WTC11 (cell line): ENCODE results near the gene KCNIP4. TPM values are rescaled to one million over a fixed set of nuclear protein-coding genes. Genes with fewer than 3 reads are reported as not detected.

ENCODE experiments used
- ATAC-seq: fragments of 200-7000 bp; cut with Tn5 transposase; 2 replicates; pipeline ENCODE4 v1.10.0; 2021; ENCODE audit warnings: mild to moderate bottlenecking, moderate library complexity
- CTCF ChIA-PET: fragments of 300-600 bp; sonication (Branson Sonifier 250); formaldehyde crosslinking; loops from one replicate; lab custom pipeline; 2021; ENCODE audit warnings: antibody characterized with exemption; lab: Charles Lee
- POLR2A ChIA-PET: fragments of 350-600 bp; sonication (Branson Sonifier 250); formaldehyde crosslinking; loops from one replicate; lab custom pipeline; 2021; ENCODE audit warnings: antibody characterized with exemption; lab: Charles Lee
- DNase-seq: peaks from one replicate; pipeline ENCODE4 v3.0.0; 2021; ENCODE audit warnings: low spot score
- H3K27ac Mint-ChIP-seq: 2 replicates; pipeline ENCODE4 v1.8.0; 2021; ENCODE audit warnings: mixed read lengths
- H3K27me3 Mint-ChIP-seq: 2 replicates; pipeline ENCODE4 v1.8.0; 2021; ENCODE audit warnings: low read depth, mild to moderate bottlenecking, moderate library complexity, mixed read lengths
- H3K36me3 Mint-ChIP-seq: 2 replicates; pipeline ENCODE4 v1.8.0; 2021; ENCODE audit warnings: mixed read lengths
- H3K4me1 Mint-ChIP-seq: 2 replicates; pipeline ENCODE4 v1.8.0; 2022; ENCODE audit warnings: mixed read lengths
- H3K4me3 Mint-ChIP-seq: 2 replicates; pipeline ENCODE4 v1.8.0; 2021; ENCODE audit warnings: mild to moderate bottlenecking, moderate library complexity, mixed read lengths
- H3K9me3 Mint-ChIP-seq: 2 replicates; pipeline ENCODE4 v1.8.0; 2021; ENCODE audit warnings: mixed read lengths
- ATF1 ChIP-seq: sonication (generic); formaldehyde crosslinking; IDR thresholded peaks from 2 replicates; pipeline ENCODE4 v1.8.1; 2023; ENCODE audit warnings: mild to moderate bottlenecking, moderate library complexity, missing genetic modification reagents
- CBFB ChIP-seq: sonication (generic); formaldehyde crosslinking; IDR thresholded peaks from 2 replicates; pipeline ENCODE4 v1.8.1; 2022; ENCODE audit warnings: mild to moderate bottlenecking, low read depth, missing genetic modification reagents
- CREB1 ChIP-seq: sonication (generic); formaldehyde crosslinking; IDR thresholded peaks from 2 replicates; pipeline ENCODE4 v1.8.0; 2023; ENCODE audit warnings: mild to moderate bottlenecking, missing genetic modification reagents
- CREM ChIP-seq: sonication (generic); formaldehyde crosslinking; IDR thresholded peaks from 2 replicates; pipeline ENCODE4 v1.8.1; 2022; ENCODE audit warnings: mild to moderate bottlenecking, missing genetic modification reagents, moderate library complexity
- EMX1 ChIP-seq: fragments of 250-450 bp; sonication (Bioruptor Pico); IDR thresholded peaks from 2 replicates; pipeline ENCODE4 v1.8.0; 2021; ENCODE audit warnings: mild to moderate bottlenecking
- IRF2 ChIP-seq: sonication (generic); formaldehyde crosslinking; IDR thresholded peaks from 2 replicates; pipeline ENCODE4 v1.8.0; 2022; ENCODE audit warnings: low read depth, missing genetic modification reagents, borderline replicate concordance
- NFATC4 ChIP-seq: fragments of 250-450 bp; sonication (Bioruptor Pico); IDR thresholded peaks from 2 replicates; pipeline ENCODE4 v1.9.0; 2021; ENCODE audit warnings: mild to moderate bottlenecking
- NR3C1 ChIP-seq: sonication (generic); formaldehyde crosslinking; conservative IDR thresholded peaks from 2 replicates; pipeline ENCODE4 v1.8.1; 2023; ENCODE audit warnings: low read depth, mild to moderate bottlenecking, missing genetic modification reagents
- OVOL2 ChIP-seq: fragments of 250-450 bp; sonication (Bioruptor Pico); IDR thresholded peaks from 2 replicates; pipeline ENCODE4 v1.9.0; 2021; ENCODE audit warnings: mild to moderate bottlenecking, borderline replicate concordance
- SMAD4 ChIP-seq: sonication (generic); formaldehyde crosslinking; IDR thresholded peaks from 2 replicates; pipeline ENCODE4 v1.8.0; 2022; ENCODE audit warnings: mild to moderate bottlenecking, missing genetic modification reagents
- TEAD1 ChIP-seq: sonication (generic); formaldehyde crosslinking; IDR thresholded peaks from 2 replicates; pipeline ENCODE4 v1.8.0; 2022; ENCODE audit warnings: mild to moderate bottlenecking, missing genetic modification reagents
- TP53 ChIP-seq: sonication (generic); formaldehyde crosslinking; IDR thresholded peaks from 2 replicates; pipeline ENCODE4 v1.8.1; 2023; ENCODE audit warnings: mild to moderate bottlenecking, missing genetic modification reagents
- USF1 ChIP-seq: sonication (generic); formaldehyde crosslinking; IDR thresholded peaks from 2 replicates; pipeline ENCODE4 v1.8.0; 2022; ENCODE audit warnings: mild to moderate bottlenecking, missing genetic modification reagents
- ZNF121 ChIP-seq: sonication (generic); formaldehyde crosslinking; IDR thresholded peaks from 2 replicates; pipeline ENCODE4 v1.8.0; 2023; ENCODE audit warnings: missing genetic modification reagents
- ZNF317 ChIP-seq: sonication (generic); formaldehyde crosslinking; IDR thresholded peaks from 2 replicates; pipeline ENCODE4 v1.8.1; 2023; ENCODE audit warnings: low read depth, mild to moderate bottlenecking, moderate library complexity, missing genetic modification reagents, borderline replicate concordance
- ZNF396 ChIP-seq: fragments of 250-450 bp; sonication (Bioruptor Pico); IDR thresholded peaks from 2 replicates; pipeline ENCODE4 v1.8.0; 2021; ENCODE audit warnings: mild to moderate bottlenecking, moderate library complexity, borderline replicate concordance
- ZNF425 ChIP-seq: fragments of 250-450 bp; sonication (Bioruptor Pico); conservative IDR thresholded peaks from 2 replicates; pipeline ENCODE4 v1.9.0; 2021; ENCODE audit warnings: mild to moderate bottlenecking
- total RNA-seq: library from RNA; stranded (reverse); gene quantifications from 3 replicates; pipeline ENCODE4 v1.2.3, GENCODE V29; 2021
- TF ChIP-seq, protein P1 (sequence below): sonication (generic); formaldehyde crosslinking; IDR thresholded peaks from 2 replicates; pipeline ENCODE4 v1.8.1; 2022; ENCODE audit warnings: missing genetic modification reagents, borderline replicate concordance
- TF ChIP-seq, protein P2 (sequence below): fragments of 250-450 bp; sonication (Bioruptor Pico); IDR thresholded peaks from 2 replicates; pipeline ENCODE4 v2.1.2; 2022; ENCODE audit warnings: mild to moderate bottlenecking, moderate library complexity
- TF ChIP-seq, protein P3 (sequence below): fragments of 250-450 bp; sonication (Bioruptor Pico); IDR thresholded peaks from 2 replicates; pipeline ENCODE4 v1.8.0; 2021; ENCODE audit warnings: mild to moderate bottlenecking

KCNIP4 gene
- total RNA-seq, 1 experiment from 2014 or later: not detected

- Mint-ChIP-seq H3K36me3 (no peaks in the 10 kb centered on the region), H3K4me1 (0 out of 2 replicates have a peak, but pooled peaks cover 5% of the 10 kb centered on the region), H3K27me3 (no peaks in the 10 kb centered on the region), H3K27ac (no peak overlapping the region), H3K4me3 (no peak overlapping the region), H3K9me3 (peaks cover 1% of the 10 kb centered on the region)
- no peak for TF ChIP-seq ZNF121
- TF ChIP-seq CREB1 (CRISPR knock-in tag): no peak
- no peak for TF ChIP-seq CBFB
- TF ChIP-seq TEAD1 (CRISPR knock-in tag): no peak
- no peak for TF ChIP-seq SMAD4 (CRISPR knock-in tag)
- TF ChIP-seq, protein P1, sequence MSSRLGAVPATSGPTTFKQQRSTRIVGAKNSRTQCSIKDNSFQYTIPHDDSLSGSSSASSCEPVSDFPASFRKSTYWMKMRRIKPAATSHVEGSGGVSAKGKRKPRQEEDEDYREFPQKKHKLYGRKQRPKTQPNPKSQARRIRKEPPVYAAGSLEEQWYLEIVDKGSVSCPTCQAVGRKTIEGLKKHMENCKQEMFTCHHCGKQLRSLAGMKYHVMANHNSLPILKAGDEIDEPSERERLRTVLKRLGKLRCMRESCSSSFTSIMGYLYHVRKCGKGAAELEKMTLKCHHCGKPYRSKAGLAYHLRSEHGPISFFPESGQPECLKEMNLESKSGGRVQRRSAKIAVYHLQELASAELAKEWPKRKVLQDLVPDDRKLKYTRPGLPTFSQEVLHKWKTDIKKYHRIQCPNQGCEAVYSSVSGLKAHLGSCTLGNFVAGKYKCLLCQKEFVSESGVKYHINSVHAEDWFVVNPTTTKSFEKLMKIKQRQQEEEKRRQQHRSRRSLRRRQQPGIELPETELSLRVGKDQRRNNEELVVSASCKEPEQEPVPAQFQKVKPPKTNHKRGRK: no peak
- no peak for TF ChIP-seq NFATC4 (CRISPR knock-in tag)
- no peak for TF ChIP-seq IRF2 (CRISPR knock-in tag)
- ATAC-seq (peak; percentile 98), DNase-seq (peak; percentile 68)
- ChIA-PET POLR2A (no interaction called here), CTCF (no interaction called here)
Observed at GRCh38 chr4:21879187-21879586, 69.4 kb downstream of the KCNIP4 start.

- Mint-ChIP-seq H3K4me3 (no peak overlapping the region), H3K27me3 (no peaks in the 10 kb centered on the region), H3K36me3 (no peaks in the 10 kb centered on the region), H3K27ac (no peak overlapping the region), H3K4me1 (no peaks in the 10 kb centered on the region), H3K9me3 (0 out of 2 replicates have a peak, but pooled peaks cover 2% of the 10 kb centered on the region)
- POLR2A ChIA-PET: no interaction called here
- DNase-seq (no peak), ATAC-seq (no peak)
- TF ChIP-seq, protein P2, sequence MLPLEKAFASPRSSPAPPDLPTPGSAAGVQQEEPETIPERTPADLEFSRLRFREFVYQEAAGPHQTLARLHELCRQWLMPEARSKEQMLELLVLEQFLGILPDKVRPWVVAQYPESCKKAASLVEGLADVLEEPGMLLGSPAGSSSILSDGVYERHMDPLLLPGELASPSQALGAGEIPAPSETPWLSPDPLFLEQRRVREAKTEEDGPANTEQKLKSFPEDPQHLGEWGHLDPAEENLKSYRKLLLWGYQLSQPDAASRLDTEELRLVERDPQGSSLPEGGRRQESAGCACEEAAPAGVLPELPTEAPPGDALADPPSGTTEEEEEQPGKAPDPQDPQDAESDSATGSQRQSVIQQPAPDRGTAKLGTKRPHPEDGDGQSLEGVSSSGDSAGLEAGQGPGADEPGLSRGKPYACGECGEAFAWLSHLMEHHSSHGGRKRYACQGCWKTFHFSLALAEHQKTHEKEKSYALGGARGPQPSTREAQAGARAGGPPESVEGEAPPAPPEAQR (CRISPR knock-in tag): no peak
- TF ChIP-seq CREM (CRISPR knock-in tag) (no peak), EMX1 (CRISPR knock-in tag) (no peak), ZNF317 (CRISPR knock-in tag) (no peak), ZNF425 (CRISPR knock-in tag) (no peak), ATF1 (CRISPR knock-in tag) (no peak), USF1 (no peak), ZNF396 (no peak), OVOL2 (CRISPR knock-in tag) (no peak), TP53 (CRISPR knock-in tag) (no peak), NR3C1 (CRISPR knock-in tag) (no peak)
- TF ChIP-seq, protein P3, sequence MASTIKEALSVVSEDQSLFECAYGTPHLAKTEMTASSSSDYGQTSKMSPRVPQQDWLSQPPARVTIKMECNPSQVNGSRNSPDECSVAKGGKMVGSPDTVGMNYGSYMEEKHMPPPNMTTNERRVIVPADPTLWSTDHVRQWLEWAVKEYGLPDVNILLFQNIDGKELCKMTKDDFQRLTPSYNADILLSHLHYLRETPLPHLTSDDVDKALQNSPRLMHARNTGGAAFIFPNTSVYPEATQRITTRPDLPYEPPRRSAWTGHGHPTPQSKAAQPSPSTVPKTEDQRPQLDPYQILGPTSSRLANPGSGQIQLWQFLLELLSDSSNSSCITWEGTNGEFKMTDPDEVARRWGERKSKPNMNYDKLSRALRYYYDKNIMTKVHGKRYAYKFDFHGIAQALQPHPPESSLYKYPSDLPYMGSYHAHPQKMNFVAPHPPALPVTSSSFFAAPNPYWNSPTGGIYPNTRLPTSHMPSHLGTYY (CRISPR knock-in tag): no peak
- CTCF ChIA-PET: no interaction called here
Observed at GRCh38 chr4:21876711-21877110, 71.9 kb downstream of the KCNIP4 start.
